ENCODE results near the gene CENPU. TPM values are rescaled to one million over a fixed set of nuclear protein-coding genes. Genes with fewer than 3 reads are reported as not detected.

The CENPU gene
- total and polyA plus RNA-seq, 2 of the 13 experiments (the other 11 are each of a cell fraction or from before 2014, with no cell fraction given) = 11.7 to 35.8 TPM

DNA sequence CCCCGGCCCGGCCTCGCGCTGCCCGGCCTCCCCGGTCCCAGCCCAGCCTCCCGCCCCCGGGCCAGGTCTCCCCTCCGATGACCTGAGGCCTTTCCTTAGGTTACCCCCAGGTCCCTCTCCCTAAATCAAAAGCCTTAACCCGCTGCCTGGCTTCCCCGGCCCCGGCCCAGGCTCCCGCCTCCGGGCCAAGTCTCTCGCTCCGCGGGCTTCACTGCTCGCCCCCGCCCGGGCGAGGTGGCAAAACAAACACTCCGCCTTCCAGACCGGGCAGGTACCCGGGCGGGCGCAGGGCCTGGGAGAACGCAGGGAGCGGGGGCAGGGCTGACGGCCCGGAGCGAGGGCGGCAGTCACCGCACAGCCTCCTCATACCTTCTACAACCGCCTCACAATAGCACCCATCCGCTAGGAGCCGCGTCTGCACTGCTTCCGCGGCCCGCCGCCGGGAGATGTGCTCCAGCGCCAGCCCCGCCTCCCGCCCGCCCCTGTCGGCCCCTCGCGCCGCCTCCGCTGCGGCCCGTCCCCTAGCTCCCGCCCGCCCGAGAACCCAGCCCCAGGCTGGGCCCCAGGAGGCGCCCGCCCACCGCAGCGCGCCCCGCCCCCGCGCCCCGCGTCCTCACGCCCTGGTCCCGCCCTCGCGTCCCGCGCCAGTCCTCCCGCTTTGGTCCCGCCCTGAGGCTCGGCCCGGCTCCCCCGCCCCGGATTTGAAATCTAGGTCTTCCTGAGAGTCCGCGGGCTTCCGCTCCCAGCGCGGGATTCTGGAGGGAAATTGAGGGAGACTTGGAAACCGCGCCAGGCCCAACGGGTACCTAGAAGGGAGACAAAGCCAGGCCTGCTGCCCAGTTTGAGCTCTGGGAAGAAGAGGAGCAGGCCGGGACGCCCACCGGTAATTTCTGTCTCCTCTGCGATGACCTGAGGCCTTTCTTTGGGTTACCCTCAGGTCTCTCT, 84.6 kb downstream of the CENPU start, which contains the start of the genes CASP3 and PRIMPOL (continued):
- TF ChIP-seq, protein P1, sequence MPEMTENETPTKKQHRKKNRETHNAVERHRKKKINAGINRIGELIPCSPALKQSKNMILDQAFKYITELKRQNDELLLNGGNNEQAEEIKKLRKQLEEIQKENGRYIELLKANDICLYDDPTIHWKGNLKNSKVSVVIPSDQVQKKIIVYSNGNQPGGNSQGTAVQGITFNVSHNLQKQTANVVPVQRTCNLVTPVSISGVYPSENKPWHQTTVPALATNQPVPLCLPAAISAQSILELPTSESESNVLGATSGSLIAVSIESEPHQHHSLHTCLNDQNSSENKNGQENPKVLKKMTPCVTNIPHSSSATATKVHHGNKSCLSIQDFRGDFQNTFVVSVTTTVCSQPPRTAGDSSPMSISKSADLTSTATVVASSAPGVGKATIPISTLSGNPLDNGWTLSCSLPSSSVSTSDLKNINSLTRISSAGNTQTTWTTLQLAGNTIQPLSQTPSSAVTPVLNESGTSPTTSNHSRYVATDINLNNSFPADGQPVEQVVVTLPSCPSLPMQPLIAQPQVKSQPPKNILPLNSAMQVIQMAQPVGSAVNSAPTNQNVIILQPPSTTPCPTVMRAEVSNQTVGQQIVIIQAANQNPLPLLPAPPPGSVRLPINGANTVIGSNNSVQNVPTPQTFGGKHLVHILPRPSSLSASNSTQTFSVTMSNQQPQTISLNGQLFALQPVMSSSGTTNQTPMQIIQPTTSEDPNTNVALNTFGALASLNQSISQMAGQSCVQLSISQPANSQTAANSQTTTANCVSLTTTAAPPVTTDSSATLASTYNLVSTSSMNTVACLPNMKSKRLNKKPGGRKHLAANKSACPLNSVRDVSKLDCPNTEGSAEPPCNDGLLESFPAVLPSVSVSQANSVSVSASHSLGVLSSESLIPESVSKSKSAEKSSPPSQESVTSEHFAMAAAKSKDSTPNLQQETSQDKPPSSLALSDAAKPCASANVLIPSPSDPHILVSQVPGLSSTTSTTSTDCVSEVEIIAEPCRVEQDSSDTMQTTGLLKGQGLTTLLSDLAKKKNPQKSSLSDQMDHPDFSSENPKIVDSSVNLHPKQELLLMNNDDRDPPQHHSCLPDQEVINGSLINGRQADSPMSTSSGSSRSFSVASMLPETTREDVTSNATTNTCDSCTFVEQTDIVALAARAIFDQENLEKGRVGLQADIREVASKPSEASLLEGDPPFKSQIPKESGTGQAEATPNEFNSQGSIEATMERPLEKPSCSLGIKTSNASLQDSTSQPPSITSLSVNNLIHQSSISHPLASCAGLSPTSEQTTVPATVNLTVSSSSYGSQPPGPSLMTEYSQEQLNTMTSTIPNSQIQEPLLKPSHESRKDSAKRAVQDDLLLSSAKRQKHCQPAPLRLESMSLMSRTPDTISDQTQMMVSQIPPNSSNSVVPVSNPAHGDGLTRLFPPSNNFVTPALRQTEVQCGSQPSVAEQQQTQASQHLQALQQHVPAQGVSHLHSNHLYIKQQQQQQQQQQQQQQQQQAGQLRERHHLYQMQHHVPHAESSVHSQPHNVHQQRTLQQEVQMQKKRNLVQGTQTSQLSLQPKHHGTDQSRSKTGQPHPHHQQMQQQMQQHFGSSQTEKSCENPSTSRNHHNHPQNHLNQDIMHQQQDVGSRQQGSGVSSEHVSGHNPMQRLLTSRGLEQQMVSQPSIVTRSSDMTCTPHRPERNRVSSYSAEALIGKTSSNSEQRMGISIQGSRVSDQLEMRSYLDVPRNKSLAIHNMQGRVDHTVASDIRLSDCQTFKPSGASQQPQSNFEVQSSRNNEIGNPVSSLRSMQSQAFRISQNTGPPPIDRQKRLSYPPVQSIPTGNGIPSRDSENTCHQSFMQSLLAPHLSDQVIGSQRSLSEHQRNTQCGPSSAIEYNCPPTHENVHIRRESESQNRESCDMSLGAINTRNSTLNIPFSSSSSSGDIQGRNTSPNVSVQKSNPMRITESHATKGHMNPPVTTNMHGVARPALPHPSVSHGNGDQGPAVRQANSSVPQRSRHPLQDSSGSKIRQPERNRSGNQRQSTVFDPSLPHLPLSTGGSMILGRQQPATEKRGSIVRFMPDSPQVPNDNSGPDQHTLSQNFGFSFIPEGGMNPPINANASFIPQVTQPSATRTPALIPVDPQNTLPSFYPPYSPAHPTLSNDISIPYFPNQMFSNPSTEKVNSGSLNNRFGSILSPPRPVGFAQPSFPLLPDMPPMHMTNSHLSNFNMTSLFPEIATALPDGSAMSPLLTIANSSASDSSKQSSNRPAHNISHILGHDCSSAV (CRISPR knock-in tag; IDR thresholded peaks at IDR 0.05; ENCODE audit: borderline replicate concordance) = no peak
- TF ChIP-seq, protein P2, sequence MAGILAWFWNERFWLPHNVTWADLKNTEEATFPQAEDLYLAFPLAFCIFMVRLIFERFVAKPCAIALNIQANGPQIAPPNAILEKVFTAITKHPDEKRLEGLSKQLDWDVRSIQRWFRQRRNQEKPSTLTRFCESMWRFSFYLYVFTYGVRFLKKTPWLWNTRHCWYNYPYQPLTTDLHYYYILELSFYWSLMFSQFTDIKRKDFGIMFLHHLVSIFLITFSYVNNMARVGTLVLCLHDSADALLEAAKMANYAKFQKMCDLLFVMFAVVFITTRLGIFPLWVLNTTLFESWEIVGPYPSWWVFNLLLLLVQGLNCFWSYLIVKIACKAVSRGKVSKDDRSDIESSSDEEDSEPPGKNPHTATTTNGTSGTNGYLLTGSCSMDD (CRISPR knock-in tag; IDR thresholded peaks at IDR 0.05) = no peak
- peak; percentile 67 for TF ChIP-seq ZNF605 (CRISPR knock-in tag; IDR thresholded peaks at IDR 0.05)
- TF ChIP-seq ZNF337 (CRISPR knock-in tag; IDR thresholded peaks at IDR 0.05; ENCODE audit: borderline replicate concordance, low read depth) = no peak
- TF ChIP-seq NCOR1 (IDR thresholded peaks at IDR 0.05; ENCODE audit: borderline replicate concordance, low read length) = no peak; the same call in 1 of the 2 replicates
- TF ChIP-seq BRCA1 (CRISPR knock-in tag; IDR thresholded peaks at IDR 0.05) = no peak
- 0 out of 2 replicates have a peak, but pooled peaks have one; percentile 66 for TF ChIP-seq CAMTA2 (CRISPR knock-in tag; IDR thresholded peaks at IDR 0.05; ENCODE audit: borderline replicate concordance)
- TF ChIP-seq ZNF761 (CRISPR knock-in tag; conservative IDR thresholded peaks at IDR 0.05) = 0 out of 2 replicates have a peak, but pooled peaks have one; percentile 24
- TF ChIP-seq, protein P3, sequence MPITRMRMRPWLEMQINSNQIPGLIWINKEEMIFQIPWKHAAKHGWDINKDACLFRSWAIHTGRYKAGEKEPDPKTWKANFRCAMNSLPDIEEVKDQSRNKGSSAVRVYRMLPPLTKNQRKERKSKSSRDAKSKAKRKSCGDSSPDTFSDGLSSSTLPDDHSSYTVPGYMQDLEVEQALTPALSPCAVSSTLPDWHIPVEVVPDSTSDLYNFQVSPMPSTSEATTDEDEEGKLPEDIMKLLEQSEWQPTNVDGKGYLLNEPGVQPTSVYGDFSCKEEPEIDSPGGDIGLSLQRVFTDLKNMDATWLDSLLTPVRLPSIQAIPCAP (CRISPR knock-in tag; IDR thresholded peaks at IDR 0.05; ENCODE audit: low read depth) = no peak
- TF ChIP-seq ZNF556 (CRISPR knock-in tag; IDR thresholded peaks at IDR 0.05; ENCODE audit: borderline replicate concordance) = peak; percentile 74; the same call in 1 of the 2 replicates
- TF ChIP-seq, protein P4, sequence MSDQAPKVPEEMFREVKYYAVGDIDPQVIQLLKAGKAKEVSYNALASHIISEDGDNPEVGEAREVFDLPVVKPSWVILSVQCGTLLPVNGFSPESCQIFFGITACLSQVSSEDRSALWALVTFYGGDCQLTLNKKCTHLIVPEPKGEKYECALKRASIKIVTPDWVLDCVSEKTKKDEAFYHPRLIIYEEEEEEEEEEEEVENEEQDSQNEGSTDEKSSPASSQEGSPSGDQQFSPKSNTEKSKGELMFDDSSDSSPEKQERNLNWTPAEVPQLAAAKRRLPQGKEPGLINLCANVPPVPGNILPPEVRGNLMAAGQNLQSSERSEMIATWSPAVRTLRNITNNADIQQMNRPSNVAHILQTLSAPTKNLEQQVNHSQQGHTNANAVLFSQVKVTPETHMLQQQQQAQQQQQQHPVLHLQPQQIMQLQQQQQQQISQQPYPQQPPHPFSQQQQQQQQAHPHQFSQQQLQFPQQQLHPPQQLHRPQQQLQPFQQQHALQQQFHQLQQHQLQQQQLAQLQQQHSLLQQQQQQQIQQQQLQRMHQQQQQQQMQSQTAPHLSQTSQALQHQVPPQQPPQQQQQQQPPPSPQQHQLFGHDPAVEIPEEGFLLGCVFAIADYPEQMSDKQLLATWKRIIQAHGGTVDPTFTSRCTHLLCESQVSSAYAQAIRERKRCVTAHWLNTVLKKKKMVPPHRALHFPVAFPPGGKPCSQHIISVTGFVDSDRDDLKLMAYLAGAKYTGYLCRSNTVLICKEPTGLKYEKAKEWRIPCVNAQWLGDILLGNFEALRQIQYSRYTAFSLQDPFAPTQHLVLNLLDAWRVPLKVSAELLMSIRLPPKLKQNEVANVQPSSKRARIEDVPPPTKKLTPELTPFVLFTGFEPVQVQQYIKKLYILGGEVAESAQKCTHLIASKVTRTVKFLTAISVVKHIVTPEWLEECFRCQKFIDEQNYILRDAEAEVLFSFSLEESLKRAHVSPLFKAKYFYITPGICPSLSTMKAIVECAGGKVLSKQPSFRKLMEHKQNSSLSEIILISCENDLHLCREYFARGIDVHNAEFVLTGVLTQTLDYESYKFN (CRISPR knock-in tag; conservative IDR thresholded peaks at IDR 0.05) = peak; percentile 27
- TF ChIP-seq SMARCE1 (IDR thresholded peaks at IDR 0.05; ENCODE audit: borderline replicate concordance) = no peak
- no peak for TF ChIP-seq ZNF749 (CRISPR knock-in tag; IDR thresholded peaks at IDR 0.05; ENCODE audit: borderline replicate concordance)
- no peak for TF ChIP-seq NFE2 (CRISPR knock-in tag; IDR thresholded peaks at IDR 0.05)
